ENCODE results near the gene LRMDA.

- TF ChIP-seq CTCF (conservative IDR thresholded peaks at IDR 0.05; ENCODE audit: low read depth, low read length) (no peak), EZH2phosphoT487 (IDR thresholded peaks at IDR 0.05; ENCODE audit: borderline replicate concordance, low read length) (no peak)
These were observed 837.1 kb downstream of the LRMDA start for GRCh38 chr10:76268530-76268929.
